Mucosa of gallbladder (tissue), 1 donor: ENCODE measurements around the gene IFT52. TPM values are rescaled to one million over a fixed set of nuclear protein-coding genes. Genes with fewer than 3 reads are reported as not detected.
A peak's percentile ranks its signal among the peaks of the same experiment; 100 is the strongest.

Experiments
- DNase-seq: peaks from one replicate; pipeline ENCODE4 v3.0.0-alpha.2; 2020; ENCODE audit warnings: low spot score
- total RNA-seq: library from RNA; stranded (reverse); gene quantifications from one replicate; pipeline ENCODE4 v1.2.1, GENCODE V29; 2021
- donor health status: DM: no; HTN: no; CAD: no.

The IFT52 gene
- total RNA-seq, 1 donor from 2014 or later, result 23.5 TPM

DNA sequence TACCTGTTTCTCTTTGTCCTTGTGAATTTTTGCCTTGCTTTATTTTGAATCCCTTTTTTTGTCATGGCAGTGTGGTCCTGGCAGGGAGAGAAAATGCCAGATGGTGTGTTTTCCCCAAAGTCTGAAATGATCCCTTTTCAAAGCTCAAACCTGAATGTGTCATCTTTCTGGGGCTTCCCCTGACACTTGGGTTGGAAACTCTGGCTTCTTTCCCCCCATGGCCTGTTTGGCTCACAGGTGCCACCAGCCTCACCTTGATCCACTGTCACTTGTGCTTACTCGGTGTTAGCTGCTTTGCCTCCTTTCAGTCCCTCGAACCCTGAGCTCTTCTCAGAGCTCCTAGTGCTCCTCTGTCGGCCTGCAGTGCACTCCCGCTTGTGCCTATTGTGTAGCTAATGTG is 98.4 kb downstream of the IFT52 start:
- DNase-seq, result no peak

DNA sequence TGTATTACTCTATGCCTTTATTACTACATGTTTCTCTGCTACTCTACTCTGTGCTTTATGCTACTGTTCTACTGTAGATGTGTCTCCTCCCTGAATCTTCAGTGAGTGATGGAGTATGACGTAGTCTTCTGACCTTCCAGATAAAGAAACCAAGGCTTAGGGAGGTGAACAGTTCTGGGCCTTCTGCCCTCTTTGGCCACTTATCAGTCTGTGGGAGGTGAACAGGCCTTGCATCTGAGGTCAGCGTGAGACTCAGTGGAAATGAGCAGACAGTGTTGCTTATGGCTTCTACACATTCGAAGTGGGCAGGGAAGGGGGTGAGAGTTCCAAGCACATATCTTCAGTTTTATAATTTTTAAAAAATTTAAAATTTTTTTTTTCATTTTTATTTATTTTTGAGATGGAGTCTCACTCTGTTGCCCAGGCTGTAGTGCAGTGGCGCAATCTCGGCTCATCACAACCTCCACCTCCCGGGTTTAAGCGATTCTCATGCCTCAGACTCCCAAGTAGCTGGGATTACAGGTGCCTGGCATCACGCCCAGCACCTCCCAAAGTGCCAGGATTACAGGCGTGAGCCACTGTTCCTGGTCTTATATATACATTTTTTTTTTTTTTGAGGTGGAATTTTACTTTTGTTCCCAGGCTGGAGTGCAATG is 100.3 kb downstream of the IFT52 start:
- no peak for DNase-seq

DNA sequence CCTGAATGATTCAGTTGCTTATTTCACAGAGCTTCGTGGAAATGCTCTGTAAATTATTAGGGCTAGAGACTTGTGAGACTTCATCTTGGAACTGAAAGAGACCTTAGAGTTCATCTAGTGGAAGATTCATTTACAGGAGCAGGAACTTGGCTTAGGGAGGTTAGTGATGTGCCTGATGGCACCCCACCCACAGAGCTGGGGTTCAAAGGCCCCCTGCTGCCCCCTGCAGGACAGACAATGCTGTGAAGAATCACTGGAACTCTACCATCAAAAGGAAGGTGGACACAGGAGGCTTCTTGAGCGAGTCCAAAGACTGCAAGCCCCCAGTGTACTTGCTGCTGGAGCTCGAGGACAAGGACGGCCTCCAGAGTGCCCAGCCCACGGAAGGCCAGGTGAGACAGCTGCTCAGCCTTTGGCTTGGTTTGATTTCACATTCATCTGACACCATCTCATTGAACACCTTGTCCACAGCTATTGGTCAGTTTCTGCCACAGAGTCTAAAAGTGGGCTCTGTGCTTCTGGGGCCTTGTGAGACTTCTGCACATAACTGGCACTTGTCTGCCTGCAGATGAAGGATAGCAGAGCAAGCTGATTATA is 101.3 kb downstream of the IFT52 start:
- peak; percentile 25 for DNase-seq

DNA sequence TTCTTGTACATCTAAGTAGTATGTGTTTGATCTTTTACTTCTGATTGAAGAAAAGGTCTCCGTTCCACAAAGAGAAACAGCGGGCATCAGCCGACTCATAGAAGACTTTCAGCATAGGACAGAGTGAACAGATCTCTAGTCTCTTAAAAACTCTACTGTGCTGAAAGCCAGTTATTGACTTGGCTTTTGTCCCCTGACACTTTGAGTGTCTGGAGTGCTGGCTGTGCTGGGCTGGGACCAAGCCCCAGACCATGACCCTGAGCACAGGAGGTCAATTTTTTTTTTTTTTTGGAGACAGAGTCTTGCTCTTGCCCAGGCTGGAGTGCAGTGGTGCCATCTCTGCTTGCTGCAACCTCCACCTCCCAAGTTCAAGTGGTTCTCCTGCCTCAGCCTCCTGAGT is 104.0 kb downstream of the IFT52 start:
- DNase-seq, result no peak

DNA sequence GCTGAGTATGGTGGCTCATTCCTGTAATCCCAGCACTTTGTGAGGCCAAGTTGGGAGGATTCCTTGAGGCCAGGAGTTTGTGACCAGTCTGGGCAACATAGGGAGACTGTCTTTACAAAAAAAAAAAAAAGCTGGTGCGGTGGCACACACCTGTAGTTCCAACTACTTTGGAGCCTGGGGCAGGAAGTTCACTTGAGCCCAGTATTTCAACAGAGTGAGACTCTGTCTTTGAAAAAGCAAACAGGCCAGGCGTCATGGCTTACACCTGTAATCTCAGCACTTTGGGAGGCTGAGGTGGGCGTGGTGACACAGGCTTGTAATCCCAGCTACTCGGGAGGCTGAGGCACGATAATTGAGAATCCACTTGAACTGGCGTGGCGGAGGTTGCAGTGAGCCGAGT is 104.8 kb downstream of the IFT52 start:
- DNase-seq, result no peak

Other genes starting within 250 kb of the IFT52 start
- gene SRSF6, start 133.0 kb upstream of the IFT52 start, total RNA-seq, result 151 TPM
- gene L3MBTL1, start 83.2 kb upstream of the IFT52 start, total RNA-seq, result 23.2 TPM
- gene SGK2, start 31.9 kb upstream of the IFT52 start, total RNA-seq, result 56.8 TPM
- 1.6 TPM for gene MYBL2, start 76.2 kb downstream of the IFT52 start, total RNA-seq
- not detected for gene GTSF1L, start 136.1 kb downstream of the IFT52 start, total RNA-seq